NCI-H2196 treated with DMSO at 0.1 percent for 48 hours (cell line): ENCODE results near the gene NFIC.

Experiments
- DNase-seq: peaks from one replicate; lab custom pipeline; 2025; ENCODE audit not compliant: unreplicated experiment; lab: John Stamatoyannopoulos, UW

The NFIC gene

DNA sequence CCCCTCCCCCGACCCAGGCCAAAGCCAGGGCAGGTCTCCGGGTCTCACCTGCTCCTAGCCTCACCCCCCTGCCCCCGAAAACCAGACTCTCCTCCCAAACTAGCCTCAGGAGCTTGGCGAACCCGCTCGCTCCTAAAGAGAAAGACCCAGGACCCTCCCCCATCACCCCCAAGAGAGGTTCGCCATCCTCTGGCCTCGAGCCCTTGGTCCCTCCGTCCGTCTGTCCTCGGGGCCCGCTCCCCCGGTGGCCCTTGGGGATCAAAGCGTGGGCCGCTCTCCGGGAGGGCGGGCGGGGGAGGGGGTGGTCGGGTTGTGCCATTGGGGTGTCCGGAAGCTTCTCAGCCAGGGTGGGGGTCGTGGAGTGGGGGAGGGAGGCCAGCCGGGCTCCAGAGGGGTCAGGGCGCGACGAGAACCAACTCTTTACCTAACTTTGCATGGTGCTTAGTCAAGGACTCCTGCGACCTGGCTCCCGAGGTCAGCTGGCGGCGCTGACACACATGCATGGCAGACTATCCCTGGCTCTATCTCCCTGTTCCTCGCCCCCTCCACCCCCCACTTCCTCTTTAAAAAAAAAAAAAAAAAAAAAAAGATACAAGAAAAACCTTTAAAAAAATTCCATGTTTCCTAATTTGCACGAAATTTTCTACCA, 98.3 kb downstream of the NFIC start:
- DNase-seq = no peak

DNA sequence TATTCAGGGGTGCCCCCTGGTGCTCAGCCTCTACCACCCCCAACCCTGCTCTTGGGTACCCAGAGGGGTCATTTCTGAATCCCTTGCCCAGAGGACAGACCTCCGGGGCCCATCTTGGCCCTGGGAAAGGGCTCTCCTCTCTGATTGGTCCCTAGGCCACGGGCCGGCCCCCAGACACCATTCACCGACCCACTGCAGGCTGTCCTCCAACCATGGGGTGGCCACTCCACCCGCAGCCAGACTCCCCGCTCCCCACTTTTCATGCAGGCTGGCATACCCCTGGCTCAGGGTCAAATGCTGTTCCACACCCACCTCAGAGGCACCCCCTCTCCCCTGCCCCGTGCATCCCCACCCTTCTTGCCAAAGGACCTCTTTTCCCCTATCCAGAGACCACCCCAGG, 99.2 kb downstream of the NFIC start:
- DNase-seq = no peak

GRCh38 chr19:3466635-3467034, 100.3 kb downstream of the NFIC start:
- DNase-seq = no peak

DNA sequence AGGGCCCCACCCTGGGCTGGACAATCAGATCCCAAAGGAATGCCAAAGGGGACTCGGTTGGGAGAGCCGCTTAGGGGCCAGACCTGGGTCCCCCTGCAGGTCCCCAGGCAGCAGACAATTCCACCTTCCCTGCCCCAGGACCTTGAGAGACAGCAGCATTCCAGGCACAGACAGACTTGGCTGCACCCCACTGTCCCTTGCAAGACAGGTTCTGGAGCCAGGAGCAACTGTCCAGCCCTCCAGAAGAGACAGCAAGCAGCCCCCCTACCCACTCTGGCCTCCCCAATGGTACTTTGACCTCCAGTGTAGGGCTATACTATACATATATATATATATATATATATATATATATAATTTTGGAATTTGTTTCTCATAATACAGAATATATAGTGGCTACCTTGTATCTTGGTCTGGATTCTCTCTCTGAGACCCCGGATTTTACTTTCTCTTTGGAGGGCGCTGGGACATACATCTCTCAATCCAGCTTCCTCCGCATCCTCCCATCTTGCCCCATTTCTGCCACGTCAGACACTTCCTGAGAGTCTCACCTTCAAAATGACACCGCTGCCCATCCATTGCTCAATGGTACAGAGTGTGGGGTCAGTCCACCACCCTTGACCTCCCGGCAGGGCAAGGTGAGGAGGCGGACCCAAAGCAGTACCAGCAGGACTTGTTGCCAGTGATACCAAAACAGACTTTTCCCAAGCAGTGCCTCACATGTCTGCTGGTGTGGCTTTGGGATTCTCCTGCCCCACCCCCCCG, 101.2 kb downstream of the NFIC start:
- no peak for DNase-seq

DNA sequence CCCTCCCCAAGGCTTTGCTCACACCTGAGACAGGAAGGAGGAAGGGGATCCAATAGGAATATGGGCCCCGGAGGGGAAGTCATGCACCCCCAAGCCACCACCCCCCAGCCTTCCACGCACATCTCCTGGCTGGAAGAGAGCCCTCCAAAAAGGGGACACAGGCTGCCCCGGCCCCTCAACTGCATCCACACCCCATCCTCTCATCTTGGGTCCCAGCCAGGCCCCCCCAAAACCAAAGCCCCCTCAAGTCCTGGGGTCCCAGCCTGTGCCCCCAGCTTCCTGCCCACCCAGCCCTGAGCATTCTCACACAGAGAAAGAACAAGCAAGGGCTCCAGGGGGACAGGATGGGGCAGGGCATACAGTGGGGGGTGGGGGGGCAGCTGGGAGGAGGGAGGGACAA, 101.8 kb downstream of the NFIC start:
- no peak for DNase-seq

DNA sequence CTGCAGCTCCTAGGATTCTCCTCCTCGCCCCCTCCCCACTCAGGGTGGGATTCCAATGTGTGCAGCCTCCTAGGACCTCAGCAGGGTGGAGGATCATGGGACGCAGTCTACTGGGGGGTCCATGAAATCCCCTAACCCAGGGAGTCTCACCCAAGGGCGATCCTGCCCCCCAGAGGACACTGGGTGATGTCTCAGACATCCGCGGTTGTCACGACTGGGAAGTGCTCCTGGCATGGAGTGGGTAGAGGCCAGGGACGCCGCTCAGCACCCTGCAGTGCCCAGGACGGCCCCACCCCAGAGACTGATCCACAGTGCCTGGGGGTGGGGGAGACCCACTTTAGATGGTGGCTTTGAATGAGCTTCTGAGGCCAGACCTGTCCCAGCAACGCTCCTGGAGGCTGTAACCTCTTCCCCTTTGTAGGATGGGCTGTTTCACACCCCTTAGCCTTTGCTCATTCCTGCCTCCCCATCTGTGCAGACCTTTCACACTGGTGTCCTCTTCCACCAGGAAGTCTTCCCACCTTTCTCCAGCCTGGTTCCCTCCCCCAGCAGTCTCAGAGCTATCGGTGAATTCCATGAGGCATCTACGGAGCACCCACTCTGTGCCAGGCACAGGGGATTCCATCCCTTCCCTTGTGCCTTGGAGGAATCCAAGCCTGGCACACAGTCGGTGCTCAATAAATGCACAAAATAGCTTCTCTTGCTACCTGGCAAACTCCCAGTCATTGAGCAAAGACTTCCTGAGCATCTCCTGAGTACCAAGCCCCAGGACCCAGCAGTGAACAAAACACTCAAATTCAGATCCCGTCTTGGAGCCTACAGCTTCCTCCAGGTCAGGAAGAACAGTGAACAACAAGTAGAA, 103.5 kb downstream of the NFIC start:
- no peak for DNase-seq

GRCh38 chr19:3470500-3471128, 104.2 kb downstream of the NFIC start:
- no peak for DNase-seq

- no peak for DNase-seq
Measured at GRCh38 chr19:3471954-3472655, 105.7 kb downstream of the NFIC start.

GRCh38 chr19:3474010-3474409, 107.6 kb downstream of the NFIC start:
- no peak for DNase-seq

GRCh38 chr19:3474614-3475013, 108.2 kb downstream of the NFIC start:
- no peak for DNase-seq

GRCh38 chr19:3475449-3475848, 109.1 kb downstream of the NFIC start:
- no peak for DNase-seq

DNA sequence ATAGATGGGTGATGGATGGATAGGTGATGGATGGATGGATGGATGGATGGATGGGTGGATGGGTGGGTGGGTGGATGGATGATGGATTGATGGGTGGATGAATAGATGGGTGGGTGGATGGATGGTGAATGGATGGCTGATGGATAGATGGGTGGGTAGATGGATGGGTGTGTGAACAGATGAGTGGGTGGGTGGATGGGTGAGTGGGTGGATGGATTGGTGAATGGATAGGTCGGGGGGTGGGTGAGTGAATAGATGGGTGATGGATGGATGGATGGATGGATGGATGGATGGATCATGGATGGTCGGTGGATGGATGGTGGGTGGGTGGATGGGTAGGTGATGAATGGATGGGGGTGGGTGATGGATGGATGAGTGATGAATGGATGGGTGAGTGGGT, 110.4 kb downstream of the NFIC start:
- DNase-seq = no peak

- no peak for DNase-seq
Measured at GRCh38 chr19:3477506-3477905, 111.1 kb downstream of the NFIC start.

DNA sequence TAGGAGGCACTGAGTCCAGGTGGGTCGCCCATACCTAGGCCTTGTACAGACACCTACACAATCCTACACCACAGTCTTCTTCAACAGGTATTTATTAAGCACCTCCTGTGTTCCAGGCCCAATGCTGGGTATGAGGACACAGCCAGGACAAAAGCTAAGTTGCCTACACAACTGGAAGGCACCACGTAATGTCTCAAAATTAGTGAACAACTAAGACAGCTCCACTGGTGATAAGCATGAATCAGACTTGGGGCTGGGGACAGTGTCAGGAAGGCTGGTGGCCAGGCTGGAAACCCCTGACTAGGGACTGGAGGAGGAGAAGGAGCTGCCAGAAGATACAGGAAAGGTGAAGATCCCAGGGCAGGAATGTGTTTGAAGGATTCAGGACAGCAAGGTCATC, 111.6 kb downstream of the NFIC start:
- DNase-seq = no peak

- no peak for DNase-seq
Measured at GRCh38 chr19:3478409-3479176, 112.2 kb downstream of the NFIC start.

DNA sequence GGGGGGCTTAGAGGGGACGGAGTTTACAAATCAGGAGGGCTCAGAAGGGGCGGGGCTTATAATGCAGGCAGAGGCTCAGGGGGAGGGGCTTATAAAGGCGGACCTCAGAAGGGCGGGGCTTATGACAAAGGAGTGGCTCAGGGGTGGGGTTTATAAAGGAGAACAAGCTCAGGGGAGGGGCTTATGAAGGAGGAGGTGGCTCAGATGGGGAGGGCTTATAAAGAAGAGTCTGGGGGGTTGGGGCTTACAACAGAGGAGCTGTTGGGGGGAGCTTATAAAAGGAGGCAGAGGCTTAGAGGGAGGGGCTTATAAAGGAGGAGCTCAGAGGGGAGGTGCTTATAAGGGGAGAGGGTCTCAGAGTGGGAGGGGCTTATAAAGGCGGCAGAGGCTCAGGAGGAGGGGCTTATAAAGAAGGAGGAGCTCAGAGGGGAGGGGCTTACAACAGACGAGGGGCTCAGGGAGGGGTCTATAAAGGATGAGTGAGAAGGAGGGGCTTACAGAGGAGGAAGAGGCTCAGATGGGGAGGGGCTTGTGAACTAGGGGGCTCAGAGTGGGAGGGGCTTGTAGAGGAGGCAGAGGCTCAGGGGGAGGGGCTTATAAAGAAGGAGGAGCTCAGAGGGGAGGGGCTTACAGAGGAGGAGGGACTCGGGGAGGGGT, 112.9 kb downstream of the NFIC start:
- DNase-seq = peak; percentile 21

DNA sequence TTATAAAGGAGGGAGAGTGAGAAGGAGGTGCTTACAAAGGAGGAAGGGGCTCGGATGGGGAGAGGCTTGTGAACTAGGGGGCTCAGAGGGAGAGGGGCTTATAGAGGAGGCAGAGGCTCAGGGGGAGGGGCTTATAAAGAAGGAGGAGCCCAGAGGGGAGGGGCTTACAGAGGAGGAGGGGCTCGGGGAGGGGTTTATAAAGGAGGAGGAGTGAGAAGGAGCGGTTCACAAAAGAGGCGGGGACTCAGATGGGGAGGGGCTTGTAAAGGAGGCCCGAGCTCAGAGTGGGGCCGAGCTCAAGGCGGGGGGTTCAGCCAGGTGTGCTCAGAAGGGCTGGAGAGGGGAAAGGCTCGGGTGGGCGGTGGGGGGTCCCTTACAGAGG, 113.4 kb downstream of the NFIC start:
- no peak for DNase-seq

DNA sequence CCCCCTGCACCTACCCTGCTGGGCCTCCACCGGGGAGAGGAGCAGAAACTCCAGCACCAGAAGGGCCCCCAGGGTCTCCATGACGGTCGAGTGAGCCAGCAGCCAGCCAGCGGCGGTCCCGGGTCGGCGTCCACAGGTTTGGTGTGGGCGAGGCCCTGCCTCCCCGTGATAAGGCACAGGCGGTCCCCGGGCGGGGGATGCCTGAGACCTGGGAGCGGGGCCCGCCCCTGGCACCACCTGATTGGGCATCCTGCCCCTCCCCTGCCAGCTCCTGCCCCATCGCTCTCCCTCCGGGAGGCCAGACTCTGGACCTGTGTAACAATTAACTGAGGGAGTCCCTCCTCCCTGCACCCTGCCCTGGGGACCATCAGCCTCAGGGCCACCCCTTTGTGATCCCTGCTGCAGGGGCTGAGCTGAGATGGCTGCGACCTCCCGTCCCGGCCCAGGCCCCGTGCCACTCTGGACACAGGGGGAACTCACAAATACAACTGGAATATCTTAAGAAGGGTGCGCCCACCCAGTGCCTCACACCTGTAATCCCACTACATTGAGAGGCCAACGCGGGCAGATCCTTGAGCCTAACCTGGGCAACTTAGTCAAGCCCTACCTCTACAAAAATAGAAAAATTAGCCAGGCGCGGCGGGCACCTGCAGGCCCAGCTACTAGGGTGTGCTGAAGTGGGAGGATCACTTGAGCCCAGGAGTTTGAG, 114.2 kb downstream of the NFIC start, which contains the start of gene SMIM24:
TSS of gene SMIM24 (minus strand) at position 143 of the 709 bp plus-strand sequence. CDS start at position 81, 62 bp downstream.
- no peak for DNase-seq
